ENCODE data around the gene UBQLN4. TPM values are rescaled to one million over a fixed set of nuclear protein-coding genes. Genes with fewer than 3 reads are reported as not detected.

The UBQLN4 gene
- total and polyA plus RNA-seq, 9 of the 15 experiments (the other 6 are each of a cell fraction or from before 2014, with no cell fraction given) = 13.5 to 65.5 (median 37.0) TPM

- TF ChIP-seq ZNF277 (CRISPR knock-in tag; IDR thresholded peaks at IDR 0.05; ENCODE audit: borderline replicate concordance) (no peak), C11orf30 (IDR thresholded peaks at IDR 0.05; ENCODE audit: low read depth) (peak; percentile 53; the same call in 1 of the 2 replicates), ARID3A (IDR thresholded peaks at IDR 0.05; ENCODE audit: borderline replicate concordance, low read depth, low read length) (0 out of 2 replicates have a peak, but pooled peaks have one; percentile 24), TFE3 (CRISPR knock-in tag; IDR thresholded peaks at IDR 0.05) (no peak), SIRT6 (IDR thresholded peaks at IDR 0.05; ENCODE audit: low read depth, low read length) (no peak), PRMT5 (CRISPR knock-in tag; IDR thresholded peaks at IDR 0.05) (no peak), E2F8 (IDR thresholded peaks at IDR 0.05; ENCODE audit: low read depth, partially characterized antibody) (peak; percentile 38), MAX (CRISPR knock-in tag; IDR thresholded peaks at IDR 0.05) (peak; percentile 97), ZNF696 (CRISPR knock-in tag; conservative IDR thresholded peaks at IDR 0.05) (no peak), CREB3 (tag; conservative IDR thresholded peaks at IDR 0.05; ENCODE audit: low read depth) (0 out of 2 replicates have a peak, but pooled peaks have one; percentile 23), TBP (optimal IDR thresholded peaks at IDR 0.05; ENCODE audit: low read depth, low read length) (peak; percentile 69), MNT (conservative IDR thresholded peaks at IDR 0.05) (peak; percentile 93 to 96), ZNF395 (CRISPR knock-in tag; IDR thresholded peaks at IDR 0.05) (peak; percentile 91)
Observed at GRCh38 chr1:156054500-156055280, 1.1 kb upstream of the UBQLN4 start, which contains the start of gene LAMTOR2 (continued).
